ENCODE measurements around the gene STARD3. TPM values are rescaled to one million over a fixed set of nuclear protein-coding genes. Genes with fewer than 3 reads are reported as not detected.

STARD3 gene
- polyA plus RNA-seq, 1 experiment = 43.3 TPM

GRCh38 chr17:39628655-39629493 lies 8.1 kb upstream of the STARD3 start:
- no peak for TF ChIP-seq CTCF (IDR thresholded peaks at IDR 0.05; ENCODE audit: low read depth, low read length)

DNA sequence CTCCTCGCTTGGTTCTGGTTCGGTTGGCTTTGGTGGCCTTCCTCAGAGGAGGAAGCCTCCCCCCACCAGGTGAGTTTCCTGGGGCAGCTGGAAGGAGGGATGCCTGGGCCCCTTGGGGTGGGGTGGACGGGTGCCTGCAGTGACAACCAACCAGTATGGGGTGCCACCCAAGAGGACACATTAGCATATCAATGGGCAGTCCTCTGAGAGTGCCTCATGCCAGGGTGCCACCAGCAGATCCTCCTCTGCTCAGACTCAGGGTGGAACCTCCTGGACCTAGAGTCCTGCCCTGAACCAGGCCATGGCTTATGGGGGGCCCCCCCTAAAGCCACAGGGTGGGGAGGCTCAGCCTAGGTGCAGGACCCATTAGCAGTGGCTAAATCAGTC lies 7.5 kb upstream of the STARD3 start:
- Histone ChIP-seq H3K4me3 (ENCODE audit: low read depth, low read length) (no peak overlapping the region), H3K9me3 (ENCODE audit: control insufficient read depth, insufficient read depth, low read length) (no peaks in the 10 kb centered on the region), H3K27me3 (ENCODE audit: control insufficient read depth, insufficient read depth, low read length) (peaks cover 72% of the 10 kb centered on the region), H3K27ac (ENCODE audit: low read depth, low read length) (no peak overlapping the region)
- TF ChIP-seq CTCF (IDR thresholded peaks at IDR 0.05; ENCODE audit: low read depth, low read length) = no peak
- POLR2A ChIA-PET = no interaction called here
- DNase-seq (ENCODE audit: low read depth, low spot score) = no peak
- CTCF ChIA-PET = interaction anchor here (0.8 kb wide), 1 partner anchor 8 kb away, joined by 6 read pairs; no protein-coding TSS in a partner anchor

More at GRCh38 chr17:39628655-39629493, 8.1 kb upstream of the STARD3 start:
- ChIA-PET CTCF (interaction anchor here (1.0 to 1.2 kb wide), 2 partner anchors 10 kb away, joined by 3 to 4 read pairs; no protein-coding TSS in a partner anchor), POLR2A (no interaction called here)
- H3K9me3 ChIP-seq (ENCODE audit: control insufficient read depth, insufficient read depth, low read length) = no peaks in the 10 kb centered on the region
- peaks cover 73% of the 10 kb centered on the region for H3K27me3 ChIP-seq (ENCODE audit: control insufficient read depth, insufficient read depth, low read length)
- no peak for DNase-seq (ENCODE audit: low read depth, low spot score)
- no peak overlapping the region for H3K4me3 ChIP-seq (ENCODE audit: low read depth, low read length)
- H3K27ac ChIP-seq (ENCODE audit: low read depth, low read length) = no peak overlapping the region

- Histone ChIP-seq H3K27me3 (ENCODE audit: control insufficient read depth, insufficient read depth, low read length) (peaks cover 69% of the 10 kb centered on the region), H3K4me3 (ENCODE audit: low read depth, low read length) (no peak overlapping the region), H3K27ac (ENCODE audit: low read depth, low read length) (no peak overlapping the region), H3K9me3 (ENCODE audit: control insufficient read depth, insufficient read depth, low read length) (no peaks in the 10 kb centered on the region)
- ChIA-PET CTCF (interaction anchor here (0.8 kb wide), 1 partner anchor 8 kb away, joined by 6 read pairs; no protein-coding TSS in a partner anchor), POLR2A (no interaction called here)
- no peak for TF ChIP-seq CTCF (IDR thresholded peaks at IDR 0.05; ENCODE audit: low read depth, low read length)
- no peak for DNase-seq (ENCODE audit: low read depth, low spot score)
Observed at GRCh38 chr17:39629898-39630297, 7.0 kb upstream of the STARD3 start.

DNA sequence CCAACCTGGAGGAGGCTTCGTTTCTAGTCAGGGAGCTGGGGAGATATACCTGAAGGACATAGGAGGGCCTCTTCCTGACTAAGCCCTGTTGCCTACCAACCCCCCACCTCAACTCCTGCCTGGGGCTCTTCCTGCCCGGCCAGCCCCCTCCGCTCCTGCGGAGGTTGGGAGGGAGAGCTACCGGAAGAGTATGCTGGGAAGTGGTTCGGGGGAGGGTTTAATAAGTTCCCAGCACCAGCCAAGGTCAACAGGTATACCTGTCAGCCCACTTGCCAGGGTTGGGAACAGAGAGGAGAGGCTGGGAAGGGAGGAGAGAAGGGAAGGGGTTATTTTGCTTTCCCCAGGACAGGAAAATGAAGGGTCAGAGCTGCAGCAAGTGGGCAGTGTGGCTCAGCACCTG lies 5.5 kb upstream of the STARD3 start:
- DNase-seq (ENCODE audit: low read depth, low spot score) = no peak
- Histone ChIP-seq H3K27me3 (ENCODE audit: control insufficient read depth, insufficient read depth, low read length) (peaks cover 54% of the 10 kb centered on the region), H3K27ac (ENCODE audit: low read depth, low read length) (no peak overlapping the region), H3K9me3 (ENCODE audit: control insufficient read depth, insufficient read depth, low read length) (no peaks in the 10 kb centered on the region), H3K4me3 (ENCODE audit: low read depth, low read length) (no peak overlapping the region)
- ChIA-PET POLR2A (interaction anchor here (0.6 kb wide), 1 partner anchor 329 kb away, joined by 7 read pairs; no protein-coding TSS in a partner anchor), CTCF (interaction anchor here (0.6 to 5.4 kb wide), 5 partner anchors 9 to 87 kb away, joined by 3 to 114 read pairs (median 3); no protein-coding TSS in a partner anchor)
- no peak for TF ChIP-seq CTCF (IDR thresholded peaks at IDR 0.05; ENCODE audit: low read depth, low read length)

Data from AG04450 (cell line).